PC-3 (cell line): Measurements from ENCODE around the gene CMTM3. TPM values are rescaled to one million over a fixed set of nuclear protein-coding genes. Genes with fewer than 3 reads are reported as not detected.

Experiments
- ATAC-seq: fragments of 200-7000 bp; cut with Tn5 transposase; 2 replicates; pipeline ENCODE4 v1.9.1; 2020; ENCODE audit warnings: mild to moderate bottlenecking, moderate library complexity
- BruUV-seq: library from RNA; stranded (reverse); fragments of 400-500 nt; replicated peaks from 2 replicates; lab custom pipeline; 2021; lab: Mats Ljungman, UMichigan
- CTCF ChIA-PET: fragments of 300-600 bp; sonication (Branson Sonifier 250); formaldehyde crosslinking; loops from one replicate; lab custom pipeline; 2022; ENCODE audit warnings: antibody characterized with exemption; lab: Charles Lee
- POLR2A ChIA-PET: fragments of 300-600 bp; sonication (Branson Sonifier 250); formaldehyde crosslinking; loops from one replicate; lab custom pipeline; 2022; ENCODE audit warnings: antibody characterized with exemption; ENCODE audit not compliant: unreplicated experiment; lab: Charles Lee
- DNase-seq: peaks from one replicate; pipeline ENCODE4 v3.0.0-alpha.2; 2015
- H2AFZ ChIP-seq: fragments of 300-600 bp; sonication (generic); 2 replicates; pipeline ENCODE4 v1.6.0; 2016; ENCODE audit warnings: antibody characterized with exemption, low read length
- H3F3A ChIP-seq: fragments of 300-600 bp; sonication (generic); one replicate; pipeline ENCODE4 v1.6.0; 2017; ENCODE audit warnings: antibody characterized with exemption, low read length, control low read depth, mild to moderate bottlenecking; ENCODE audit not compliant: unreplicated experiment
- H3K27ac ChIP-seq: fragments of 300-600 bp; sonication (generic); 2 replicates; pipeline ENCODE4 v1.5.1; 2016; ENCODE audit warnings: mild to moderate bottlenecking, low read length
- H3K27me3 ChIP-seq: fragments of 300-600 bp; sonication (generic); 2 replicates; pipeline ENCODE4 v1.6.1; 2016; ENCODE audit warnings: low read length, mixed read lengths
- H3K36me3 ChIP-seq: fragments of 300-600 bp; sonication (generic); 2 replicates; pipeline ENCODE4 v1.6.1; 2016; ENCODE audit warnings: low read depth, mixed run types, low read length, mixed read lengths
- H3K4me1 ChIP-seq: fragments of 300-600 bp; sonication (generic); 2 replicates; pipeline ENCODE4 v1.5.1; 2016; ENCODE audit warnings: low read length; ENCODE audit not compliant: insufficient read depth
- H3K4me2 ChIP-seq: fragments of 300-600 bp; sonication (generic); 2 replicates; pipeline ENCODE4 v1.6.0; 2016; ENCODE audit warnings: low read length
- H3K4me3 ChIP-seq: fragments of 300-600 bp; sonication (generic); 2 replicates; pipeline ENCODE4 v1.5.1; 2016; ENCODE audit warnings: mild to moderate bottlenecking, low read length, mixed read lengths
- H3K79me2 ChIP-seq: fragments of 300-600 bp; sonication (generic); 2 replicates; pipeline ENCODE4 v1.6.1; 2017; ENCODE audit warnings: low read length, mixed read lengths
- H3K9ac ChIP-seq: fragments of 300-600 bp; sonication (generic); 2 replicates; pipeline ENCODE4 v1.6.0; 2016; ENCODE audit warnings: mild to moderate bottlenecking, low read length
- H3K9me2 ChIP-seq: fragments of 300-600 bp; sonication (generic); replicated peaks from 2 replicates; pipeline ENCODE4 v1.6.1; 2016; ENCODE audit warnings: mixed run types, low read length, mixed read lengths
- H3K9me3 ChIP-seq: fragments of 300-600 bp; sonication (generic); 2 replicates; pipeline ENCODE4 v1.6.1; 2016; ENCODE audit warnings: low read length, mixed read lengths
- H4K20me1 ChIP-seq: fragments of 300-600 bp; sonication (generic); 2 replicates; pipeline ENCODE4 v1.6.1; 2016; ENCODE audit warnings: low read length, mixed read lengths
- EZH2 ChIP-seq: fragments of 300-600 bp; sonication (generic); IDR thresholded peaks from one replicate; pipeline ENCODE4 v1.6.1; 2017; ENCODE audit warnings: antibody characterized with exemption, mild to moderate bottlenecking, low read length; ENCODE audit not compliant: unreplicated experiment
- EZH2phosphoT487 ChIP-seq: fragments of 300-600 bp; sonication (generic); IDR thresholded peaks from 2 replicates; pipeline ENCODE4 v1.6.1; 2018; ENCODE audit warnings: mild to moderate bottlenecking, antibody characterized with exemption, low read length, borderline replicate concordance
- intact Hi-C: fragments of 100-400 bp; cut with micrococcal nuclease; formaldehyde crosslinking; loops from 2 replicates; pipeline ENCODE4 v1.9.0; 2023
- total RNA-seq: library from RNA; depleted of rRNA; stranded (reverse); fragments of >200 nt; gene quantifications from 2 replicates; pipeline ENCODE4 v1.2.3, GENCODE V29; 2014; rRNA removed
- TF ChIP-seq, protein P1 (sequence below): fragments of 300-600 bp; sonication (generic); conservative IDR thresholded peaks from 2 replicates; pipeline ENCODE4 v1.5.1; 2017; ENCODE audit warnings: antibody characterized with exemption, low read depth, mild to moderate bottlenecking, low read length

CMTM3 gene
- total RNA-seq, 1 experiment from 2014 or later, result 9.5 TPM

DNA sequence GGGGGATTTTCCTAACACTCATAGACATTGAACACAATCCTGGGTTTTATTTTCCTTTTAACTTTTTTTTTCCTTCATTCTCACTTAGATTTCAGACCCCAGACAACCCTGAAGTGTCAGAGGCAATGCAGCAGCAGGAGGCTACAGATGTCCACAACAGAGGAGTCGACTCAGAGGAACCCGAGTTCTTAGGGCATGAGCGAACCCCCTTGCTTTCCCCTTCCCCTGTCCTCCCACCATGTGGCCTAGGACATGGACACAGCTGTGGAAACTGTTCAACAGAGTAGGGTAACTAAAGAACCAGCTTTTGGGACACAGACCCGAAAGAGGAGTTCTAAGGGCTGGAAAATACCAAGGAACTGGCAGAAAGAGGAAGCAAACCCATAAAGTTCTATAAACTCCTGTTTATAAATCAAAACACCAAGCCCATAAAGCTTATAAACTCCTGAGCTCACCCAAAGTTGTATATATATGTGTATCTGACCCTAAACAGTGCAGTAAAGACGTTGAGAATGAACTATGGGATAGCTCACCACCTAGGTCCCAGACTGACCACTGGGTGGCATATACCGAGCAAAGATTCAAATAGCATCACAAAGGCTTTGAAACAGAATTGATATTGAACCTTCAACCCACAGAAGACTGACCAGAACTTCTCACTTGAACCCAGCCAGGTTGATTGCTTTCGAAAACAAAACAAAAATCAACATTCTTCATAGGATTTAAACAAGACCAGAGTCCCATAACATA is 58.1 kb downstream of the CMTM3 start:
- TF ChIP-seq EZH2 (no peak), EZH2phosphoT487 (no peak)
- TF ChIP-seq, protein P1, sequence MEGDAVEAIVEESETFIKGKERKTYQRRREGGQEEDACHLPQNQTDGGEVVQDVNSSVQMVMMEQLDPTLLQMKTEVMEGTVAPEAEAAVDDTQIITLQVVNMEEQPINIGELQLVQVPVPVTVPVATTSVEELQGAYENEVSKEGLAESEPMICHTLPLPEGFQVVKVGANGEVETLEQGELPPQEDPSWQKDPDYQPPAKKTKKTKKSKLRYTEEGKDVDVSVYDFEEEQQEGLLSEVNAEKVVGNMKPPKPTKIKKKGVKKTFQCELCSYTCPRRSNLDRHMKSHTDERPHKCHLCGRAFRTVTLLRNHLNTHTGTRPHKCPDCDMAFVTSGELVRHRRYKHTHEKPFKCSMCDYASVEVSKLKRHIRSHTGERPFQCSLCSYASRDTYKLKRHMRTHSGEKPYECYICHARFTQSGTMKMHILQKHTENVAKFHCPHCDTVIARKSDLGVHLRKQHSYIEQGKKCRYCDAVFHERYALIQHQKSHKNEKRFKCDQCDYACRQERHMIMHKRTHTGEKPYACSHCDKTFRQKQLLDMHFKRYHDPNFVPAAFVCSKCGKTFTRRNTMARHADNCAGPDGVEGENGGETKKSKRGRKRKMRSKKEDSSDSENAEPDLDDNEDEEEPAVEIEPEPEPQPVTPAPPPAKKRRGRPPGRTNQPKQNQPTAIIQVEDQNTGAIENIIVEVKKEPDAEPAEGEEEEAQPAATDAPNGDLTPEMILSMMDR, result peak; percentile 67
- intact Hi-C loops, result loop anchor here (5.0 kb wide), 1 partner anchor 35 kb away; the partner anchor contains the start of gene CMTM4
- POLR2A ChIA-PET, result no interaction called here
- Histone ChIP-seq H3K36me3 (no peaks in the 10 kb centered on the region), H3K4me1 (peaks cover 21% of the 10 kb centered on the region), H3F3A (no peaks in the 10 kb centered on the region), H3K9me3 (no peaks in the 10 kb centered on the region), H3K9me2 (no peaks in the 10 kb centered on the region), H3K79me2 (peaks cover 19% of the 10 kb centered on the region), H3K9ac (no peak overlapping the region), H3K4me2 (no peak overlapping the region), H3K27ac (no peak overlapping the region), H3K4me3 (no peak overlapping the region), H2AFZ (no peak overlapping the region), H4K20me1 (no peaks in the 10 kb centered on the region), H3K27me3 (no peaks in the 10 kb centered on the region)
- ATAC-seq, result peak; percentile 65
- no TSS peak for BruUV-seq
- DNase-seq, result peak; percentile 36
- CTCF ChIA-PET, result interaction anchor here (0.5 to 1.2 kb wide), 2 partner anchors 54 to 274 kb away, joined by 4 to 5 read pairs; no protein-coding TSS in a partner anchor

Other genes starting within 250 kb of the CMTM3 start
- not detected in 2 replicates for gene CDH5, start 238.0 kb upstream of the CMTM3 start, total RNA-seq
- 1.9 and 2.2 TPM in 2 replicates for gene BEAN1, start 177.4 kb upstream of the CMTM3 start, total RNA-seq
- 8.3 and 14.1 TPM in 2 replicates for gene TK2, start 54.6 kb upstream of the CMTM3 start, total RNA-seq
- gene CKLF, start 52.1 kb upstream of the CMTM3 start, total RNA-seq, result 47.9 and 49.7 TPM in 2 replicates
- 0.92 and 1.4 TPM in 2 replicates for gene CMTM1, start 38.3 kb upstream of the CMTM3 start, total RNA-seq
- not detected in 2 replicates for gene CMTM2, start 25.2 kb upstream of the CMTM3 start, total RNA-seq
- gene CMTM4, start 92.0 kb downstream of the CMTM3 start, total RNA-seq, result 16.9 and 17.0 TPM in 2 replicates
- 63.9 and 82.8 TPM in 2 replicates for gene DYNC1LI2, start 146.9 kb downstream of the CMTM3 start, total RNA-seq
- gene TERB1, start 196.9 kb downstream of the CMTM3 start, total RNA-seq, result 0.23 TPM in 1 of 2 replicates, not detected in the other
- 55.1 and 82.3 TPM in 2 replicates for gene NAE1, start 226.3 kb downstream of the CMTM3 start, total RNA-seq
- gene CA7, start 239.7 kb downstream of the CMTM3 start, total RNA-seq, result not detected in 2 replicates